Fibroblast of lung (primary cell): ENCODE data around the gene CYTL1. TPM values are rescaled to one million over a fixed set of nuclear protein-coding genes. Genes with fewer than 3 reads are reported as not detected.

Experiments used
- DNase-seq, 2 donors: peaks; one replicate each; pipeline versions ENCODE4 v3.0.0 to v3.0.0-alpha.2; 2010; ENCODE audit warnings: low read depth in 2 of 2
- H2AFZ ChIP-seq: 2 replicates; pipeline ENCODE4 v1.5.1; 2012; ENCODE audit warnings: low read length, control low read depth, inconsistent platforms
- H3K27ac ChIP-seq: 2 replicates; pipeline ENCODE4 v1.5.1; 2011; ENCODE audit warnings: low read length, control low read depth; ENCODE audit not compliant: insufficient read depth
- H3K27me3 ChIP-seq: 2 replicates; pipeline ENCODE4 v1.5.1; 2011; ENCODE audit warnings: mild to moderate bottlenecking, low read length; ENCODE audit not compliant: control insufficient read depth, insufficient read depth
- H3K36me3 ChIP-seq: 2 replicates; pipeline ENCODE4 v1.5.1; 2011; ENCODE audit warnings: low read length; ENCODE audit not compliant: control insufficient read depth, insufficient read depth
- H3K4me1 ChIP-seq: 2 replicates; pipeline ENCODE4 v1.5.1; 2011; ENCODE audit warnings: low read length; ENCODE audit not compliant: control insufficient read depth, insufficient read depth; ENCODE audit errors: extremely low read depth
- H3K4me2 ChIP-seq: 2 replicates; pipeline ENCODE4 v1.5.1; 2011; ENCODE audit warnings: low read length, control low read depth; ENCODE audit not compliant: insufficient read depth; ENCODE audit errors: extremely low read depth
- H3K4me3 ChIP-seq, 4 experiments: fragments of 200-600 bp in 1 of 4; sonication (generic) in 1 of 4; replicated peaks in 1 of 4; 2 replicates each; pipeline ENCODE4 v1.5.1; 2011 to 2016; ENCODE audit warnings: low read length in 4 of 4, low read depth in 3 of 4, mild to moderate bottlenecking in 3 of 4, control low read depth in 2 of 4, inconsistent platforms in 1 of 4, mixed read lengths in 1 of 4; ENCODE audit not compliant: insufficient read depth in 1 of 4; ENCODE audit errors: control extremely low read depth in 1 of 4
- H3K79me2 ChIP-seq: 2 replicates; pipeline ENCODE4 v1.5.1; 2012; ENCODE audit warnings: mild to moderate bottlenecking, low read length, inconsistent platforms; ENCODE audit not compliant: control insufficient read depth, insufficient read depth
- H3K9ac ChIP-seq: 2 replicates; pipeline ENCODE4 v1.5.1; 2011; ENCODE audit warnings: mild to moderate bottlenecking, low read length, control low read depth; ENCODE audit not compliant: insufficient read depth
- H3K9me3 ChIP-seq: 2 replicates; pipeline ENCODE4 v1.5.1; 2012; ENCODE audit warnings: low read depth, low read length; ENCODE audit not compliant: control insufficient read depth, insufficient read depth
- H4K20me1 ChIP-seq: 2 replicates; pipeline ENCODE4 v1.5.1; 2011; ENCODE audit warnings: low read length; ENCODE audit not compliant: control insufficient read depth, insufficient read depth; ENCODE audit errors: extremely low read depth
- EZH2 ChIP-seq: IDR thresholded peaks from 2 replicates; pipeline ENCODE4 v1.5.1; 2012; ENCODE audit warnings: low read length, control low read depth, mild to moderate bottlenecking; ENCODE audit errors: missing control alignments
- polyA plus RNA-seq, 2 donors: library from polyadenylated mRNA; depleted of rRNA in 1 of 2; stranded (reverse) in 1 of 2; unstranded in 1 of 2; fragments of >200 nt; gene quantifications; 2 replicates each; pipeline ENCODE4 v1.2.1, GENCODE V29; 2011 to 2012; ENCODE audit warnings: missing spikeins in 1 of 2
- total RNA-seq: library from RNA; depleted of rRNA; stranded (reverse); fragments of >200 nt; gene quantifications from 2 replicates; pipeline ENCODE4 v1.2.1, GENCODE V29; 2014
- TF ChIP-seq, protein P1 (sequence below), 2 donors: IDR thresholded peaks in 1 of 2; conservative IDR thresholded peaks in 1 of 2; 1 replicate in 1 of 2; 2 replicates in 1 of 2; pipeline ENCODE4 v1.5.1; 2011 to 2012; ENCODE audit warnings: low read length in 2 of 2, control low read depth in 1 of 2, inconsistent platforms in 1 of 2, low read depth in 1 of 2, mild to moderate bottlenecking in 1 of 2

Gene CYTL1
- total and polyA plus RNA-seq, 2 donors (not counting 1 experiment from before 2014, with no cell fraction given) = 0.17 to 6.9 TPM

DNA sequence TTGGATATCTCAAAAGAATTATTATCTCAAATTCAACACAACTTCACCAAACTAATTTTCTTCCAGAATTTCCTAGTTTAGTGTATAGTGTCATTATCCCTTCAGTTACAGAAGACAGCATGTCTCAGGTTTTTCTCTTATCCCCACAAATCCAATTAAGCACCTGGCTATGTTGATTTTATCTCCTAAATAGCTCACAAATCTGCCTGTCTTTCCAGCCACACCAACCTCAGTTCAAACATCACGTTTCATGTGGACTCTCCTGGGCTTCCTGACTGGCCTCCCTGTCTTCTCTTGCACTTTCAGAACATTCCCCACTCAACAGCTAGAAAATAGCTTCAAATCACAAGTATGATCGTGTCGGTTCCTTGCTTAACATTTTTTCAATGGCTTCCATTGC, 46.8 kb upstream of the CYTL1 start:
- H3K79me2 ChIP-seq = no peaks in the 10 kb centered on the region
- no peak overlapping the region for H3K9ac ChIP-seq
- H3K27me3 ChIP-seq = no peaks in the 10 kb centered on the region
- DNase-seq = no peak
- H3K9me3 ChIP-seq = no peaks in the 10 kb centered on the region
- H3K4me2 ChIP-seq = no peak overlapping the region
- H2AFZ ChIP-seq = no peak overlapping the region
- no peak overlapping the region for H3K27ac ChIP-seq
- H3K36me3 ChIP-seq = no peaks in the 10 kb centered on the region
- TF ChIP-seq, protein P1, sequence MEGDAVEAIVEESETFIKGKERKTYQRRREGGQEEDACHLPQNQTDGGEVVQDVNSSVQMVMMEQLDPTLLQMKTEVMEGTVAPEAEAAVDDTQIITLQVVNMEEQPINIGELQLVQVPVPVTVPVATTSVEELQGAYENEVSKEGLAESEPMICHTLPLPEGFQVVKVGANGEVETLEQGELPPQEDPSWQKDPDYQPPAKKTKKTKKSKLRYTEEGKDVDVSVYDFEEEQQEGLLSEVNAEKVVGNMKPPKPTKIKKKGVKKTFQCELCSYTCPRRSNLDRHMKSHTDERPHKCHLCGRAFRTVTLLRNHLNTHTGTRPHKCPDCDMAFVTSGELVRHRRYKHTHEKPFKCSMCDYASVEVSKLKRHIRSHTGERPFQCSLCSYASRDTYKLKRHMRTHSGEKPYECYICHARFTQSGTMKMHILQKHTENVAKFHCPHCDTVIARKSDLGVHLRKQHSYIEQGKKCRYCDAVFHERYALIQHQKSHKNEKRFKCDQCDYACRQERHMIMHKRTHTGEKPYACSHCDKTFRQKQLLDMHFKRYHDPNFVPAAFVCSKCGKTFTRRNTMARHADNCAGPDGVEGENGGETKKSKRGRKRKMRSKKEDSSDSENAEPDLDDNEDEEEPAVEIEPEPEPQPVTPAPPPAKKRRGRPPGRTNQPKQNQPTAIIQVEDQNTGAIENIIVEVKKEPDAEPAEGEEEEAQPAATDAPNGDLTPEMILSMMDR (conservative IDR thresholded peaks at IDR 0.05 in 1 of 2, IDR thresholded peaks at IDR 0.05 in 1 of 2; ENCODE audit: low read depth in 1 of 2, low read length in 2 of 2) = no peak
- TF ChIP-seq EZH2 = no peak
- no peaks in the 10 kb centered on the region for H3K4me1 ChIP-seq
- H4K20me1 ChIP-seq = no peaks in the 10 kb centered on the region
- no peak overlapping the region for H3K4me3 ChIP-seq

DNA sequence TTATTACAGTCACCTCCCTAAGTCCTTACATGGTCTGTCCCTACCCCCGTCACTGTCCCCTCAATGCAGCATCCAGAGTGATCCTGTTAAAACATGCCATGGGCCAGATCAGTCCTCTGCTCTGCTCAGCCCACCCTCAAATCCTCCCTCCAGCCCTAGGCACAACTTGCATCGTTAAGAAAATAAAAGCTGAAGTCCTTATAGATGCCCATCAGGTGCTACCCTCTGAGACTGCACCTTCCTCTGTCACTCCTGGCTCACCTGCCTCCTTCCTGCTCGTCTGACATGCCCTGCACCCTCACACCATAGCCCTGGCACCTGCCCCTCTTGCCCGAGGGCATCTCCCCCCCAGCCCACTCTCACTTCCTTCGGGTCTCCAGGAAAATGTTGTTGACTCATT, 36.2 kb upstream of the CYTL1 start:
- Histone ChIP-seq H3K4me1 (peaks cover 2% of the 10 kb centered on the region), H3K9ac (no peak overlapping the region), H3K36me3 (no peaks in the 10 kb centered on the region), H3K27ac (no peak overlapping the region), H3K9me3 (no peaks in the 10 kb centered on the region), H3K79me2 (no peaks in the 10 kb centered on the region), H3K27me3 (peaks cover 8% of the 10 kb centered on the region), H4K20me1 (no peaks in the 10 kb centered on the region), H3K4me2 (no peak overlapping the region), H2AFZ (no peak overlapping the region), H3K4me3 (no peak overlapping the region)
- no peak for DNase-seq
- no peak for TF ChIP-seq EZH2
- TF ChIP-seq, protein P1 (conservative IDR thresholded peaks at IDR 0.05 in 1 of 2, IDR thresholded peaks at IDR 0.05 in 1 of 2; ENCODE audit: low read depth in 1 of 2, low read length in 2 of 2) = no peak

DNA sequence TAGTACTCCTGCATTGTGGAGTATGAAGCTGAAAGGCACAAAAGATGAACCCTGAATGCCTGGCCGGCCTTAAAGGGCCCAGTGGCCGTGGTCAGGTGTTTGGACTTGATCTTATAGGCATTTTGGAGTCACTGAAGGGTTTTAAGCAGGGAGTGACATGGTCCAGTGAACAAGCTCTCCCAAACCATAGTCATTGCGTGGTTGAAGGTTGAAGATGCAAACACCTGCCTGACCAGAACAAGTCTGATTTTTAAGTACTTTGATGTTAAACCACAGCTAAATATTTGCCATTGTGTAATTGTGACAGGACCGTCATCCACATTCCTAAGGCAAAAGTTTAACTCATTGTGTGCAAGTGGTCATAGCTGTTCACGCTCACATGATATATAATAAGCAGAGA, 35.3 kb upstream of the CYTL1 start:
- Histone ChIP-seq H3K4me3 (no peak overlapping the region), H3K27ac (no peak overlapping the region), H3K9me3 (no peaks in the 10 kb centered on the region), H3K9ac (no peak overlapping the region), H2AFZ (no peak overlapping the region), H3K4me1 (peaks cover 2% of the 10 kb centered on the region), H3K4me2 (no peak overlapping the region), H3K79me2 (no peaks in the 10 kb centered on the region), H3K36me3 (no peaks in the 10 kb centered on the region), H4K20me1 (no peaks in the 10 kb centered on the region), H3K27me3 (peaks cover 8% of the 10 kb centered on the region)
- DNase-seq = no peak
- TF ChIP-seq, protein P1 (conservative IDR thresholded peaks at IDR 0.05 in 1 of 2, IDR thresholded peaks at IDR 0.05 in 1 of 2; ENCODE audit: low read depth in 1 of 2, low read length in 2 of 2) = no peak
- no peak for TF ChIP-seq EZH2
